GM18858 (cell line): ENCODE results near the gene VPS35L.

Source experiments
- ATAC-seq: cut with Tn5 transposase; IDR thresholded peaks from one replicate; pipeline ENCODE4 v1.9.1; 2021; ENCODE audit not compliant: unreplicated experiment

Gene VPS35L, protein sequence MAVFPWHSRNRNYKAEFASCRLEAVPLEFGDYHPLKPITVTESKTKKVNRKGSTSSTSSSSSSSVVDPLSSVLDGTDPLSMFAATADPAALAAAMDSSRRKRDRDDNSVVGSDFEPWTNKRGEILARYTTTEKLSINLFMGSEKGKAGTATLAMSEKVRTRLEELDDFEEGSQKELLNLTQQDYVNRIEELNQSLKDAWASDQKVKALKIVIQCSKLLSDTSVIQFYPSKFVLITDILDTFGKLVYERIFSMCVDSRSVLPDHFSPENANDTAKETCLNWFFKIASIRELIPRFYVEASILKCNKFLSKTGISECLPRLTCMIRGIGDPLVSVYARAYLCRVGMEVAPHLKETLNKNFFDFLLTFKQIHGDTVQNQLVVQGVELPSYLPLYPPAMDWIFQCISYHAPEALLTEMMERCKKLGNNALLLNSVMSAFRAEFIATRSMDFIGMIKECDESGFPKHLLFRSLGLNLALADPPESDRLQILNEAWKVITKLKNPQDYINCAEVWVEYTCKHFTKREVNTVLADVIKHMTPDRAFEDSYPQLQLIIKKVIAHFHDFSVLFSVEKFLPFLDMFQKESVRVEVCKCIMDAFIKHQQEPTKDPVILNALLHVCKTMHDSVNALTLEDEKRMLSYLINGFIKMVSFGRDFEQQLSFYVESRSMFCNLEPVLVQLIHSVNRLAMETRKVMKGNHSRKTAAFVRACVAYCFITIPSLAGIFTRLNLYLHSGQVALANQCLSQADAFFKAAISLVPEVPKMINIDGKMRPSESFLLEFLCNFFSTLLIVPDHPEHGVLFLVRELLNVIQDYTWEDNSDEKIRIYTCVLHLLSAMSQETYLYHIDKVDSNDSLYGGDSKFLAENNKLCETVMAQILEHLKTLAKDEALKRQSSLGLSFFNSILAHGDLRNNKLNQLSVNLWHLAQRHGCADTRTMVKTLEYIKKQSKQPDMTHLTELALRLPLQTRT

DNA sequence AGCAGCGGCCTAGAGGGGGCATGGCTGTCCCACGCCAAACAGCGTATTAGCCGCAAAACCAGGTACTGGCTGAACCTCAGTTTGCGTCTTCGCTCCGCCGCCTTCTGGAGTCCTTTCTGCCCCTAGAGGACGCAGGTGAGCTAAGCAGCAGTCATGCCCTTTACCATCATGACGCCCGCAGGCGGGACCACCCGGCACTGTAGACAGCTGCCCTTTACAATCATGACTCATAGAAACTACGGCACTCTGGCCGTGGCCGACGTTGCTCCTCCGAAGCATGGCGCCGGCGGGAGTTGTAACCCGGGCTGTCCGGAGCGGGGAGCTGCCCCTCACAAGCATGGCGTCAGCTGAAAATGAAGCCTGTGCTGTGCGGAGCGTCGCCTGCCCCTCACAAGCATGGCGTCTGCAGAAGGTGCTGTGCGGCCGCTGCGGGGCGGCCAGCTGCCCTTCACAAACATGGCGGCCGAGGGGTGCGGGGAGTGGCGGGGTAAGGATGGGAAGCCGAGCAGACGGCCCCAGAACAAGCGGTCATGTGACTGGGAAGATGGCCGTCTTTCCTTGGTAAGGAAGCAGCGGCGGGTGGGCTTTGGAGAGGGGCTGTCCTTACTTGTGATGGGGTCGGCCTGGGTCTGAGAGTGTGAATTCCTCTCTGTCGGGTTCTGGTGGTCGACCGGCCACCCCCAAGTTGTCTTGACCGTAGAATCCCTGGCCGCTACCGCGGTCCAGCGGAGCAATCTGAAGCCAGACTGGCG is at the start of gene VPS35L:
VPS35L (plus strand) TSS at position 518 of the 752 bp plus-strand sequence; CDS start at position 545, 27 bp downstream.
- peak; percentile 88 for ATAC-seq

DNA sequence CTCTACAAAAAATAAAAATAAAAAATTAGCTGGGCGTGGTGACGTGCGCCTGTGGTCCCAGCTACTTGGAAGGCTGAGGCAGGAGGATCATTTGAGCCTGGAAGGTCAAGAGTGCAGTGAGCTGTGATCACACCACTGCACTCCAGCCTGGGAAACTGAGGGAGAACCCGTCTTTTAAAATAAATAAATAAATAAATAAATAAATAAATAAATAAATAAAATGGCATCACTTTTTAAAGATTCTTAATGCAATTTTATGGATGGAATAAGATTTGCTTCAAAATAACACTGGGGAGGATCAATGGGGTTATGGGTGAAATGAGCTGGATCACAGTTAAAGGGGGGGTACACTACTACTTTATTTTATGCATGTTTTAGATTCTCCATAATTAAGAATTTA is 48.5 kb upstream of the VPS35L start:
- ATAC-seq: no peak

DNA sequence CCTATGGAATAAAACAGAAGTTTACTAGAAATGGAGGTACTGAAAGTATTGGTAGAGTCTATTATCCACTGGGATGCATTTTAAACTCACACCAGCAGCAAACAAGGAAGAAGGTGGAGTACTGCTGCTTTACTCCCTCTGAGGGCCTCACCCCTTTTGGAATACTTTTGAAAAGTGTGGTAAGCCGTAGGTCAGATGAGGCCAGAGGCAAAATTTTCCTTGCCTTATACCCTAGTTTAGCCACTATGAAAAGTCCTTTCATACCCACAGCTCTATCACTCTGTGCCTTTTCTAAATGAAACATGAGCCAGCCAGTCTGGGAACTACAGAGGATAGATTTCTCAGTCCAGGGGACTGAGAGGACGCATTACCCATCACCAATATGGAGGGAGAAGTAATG is 47.6 kb upstream of the VPS35L start:
- no peak for ATAC-seq

DNA sequence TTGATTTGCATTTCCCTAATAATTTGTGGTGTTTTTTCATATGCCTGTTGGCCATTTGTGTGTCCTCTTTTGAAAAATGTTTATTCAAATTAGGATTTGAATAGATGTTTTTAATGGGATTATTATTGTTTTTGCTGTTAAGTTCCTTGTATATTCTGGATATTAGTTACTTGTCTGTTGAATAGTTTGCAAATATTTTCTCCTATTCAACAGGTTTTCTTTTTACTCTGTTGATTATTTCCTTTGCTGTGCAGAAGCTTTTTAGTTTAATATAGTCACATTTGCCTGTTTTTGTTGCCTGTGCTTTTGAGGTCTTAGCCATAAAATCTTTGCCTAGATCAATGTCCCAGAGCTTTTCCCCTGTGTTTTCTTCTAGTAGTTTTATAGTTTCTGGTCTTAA is 43.2 kb upstream of the VPS35L start:
- no peak for ATAC-seq

DNA sequence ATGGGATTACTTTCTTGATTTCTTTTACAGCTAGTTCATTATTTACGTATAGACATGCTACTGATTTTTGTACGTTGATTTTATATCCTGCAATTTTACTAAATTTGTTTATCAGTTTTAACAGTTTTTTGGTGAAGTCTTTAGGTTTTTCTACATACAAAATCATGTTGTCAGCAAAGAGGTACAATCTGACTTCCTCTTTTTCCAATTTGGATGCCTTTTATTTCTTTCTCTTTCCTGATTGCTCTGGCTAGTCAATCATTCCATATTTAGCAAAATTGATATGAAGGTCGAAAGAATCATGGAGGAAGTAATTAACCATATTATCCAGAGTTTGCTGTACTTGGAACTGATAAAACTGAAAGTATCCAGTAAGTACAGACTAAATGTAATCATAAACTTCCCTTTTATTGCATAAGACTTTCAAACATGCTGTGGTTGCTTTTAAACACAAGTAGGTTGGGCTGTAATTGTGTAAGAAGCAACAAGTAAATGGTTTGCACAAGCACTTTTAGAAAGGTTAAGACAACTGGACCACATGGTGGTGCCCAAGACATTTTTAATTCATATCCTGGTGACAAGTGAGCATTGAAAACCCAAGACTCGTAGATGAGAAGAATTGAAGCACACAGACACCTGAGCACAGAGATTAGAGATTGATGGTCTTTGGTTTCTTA is 42.0 kb upstream of the VPS35L start:
- ATAC-seq: no peak

DNA sequence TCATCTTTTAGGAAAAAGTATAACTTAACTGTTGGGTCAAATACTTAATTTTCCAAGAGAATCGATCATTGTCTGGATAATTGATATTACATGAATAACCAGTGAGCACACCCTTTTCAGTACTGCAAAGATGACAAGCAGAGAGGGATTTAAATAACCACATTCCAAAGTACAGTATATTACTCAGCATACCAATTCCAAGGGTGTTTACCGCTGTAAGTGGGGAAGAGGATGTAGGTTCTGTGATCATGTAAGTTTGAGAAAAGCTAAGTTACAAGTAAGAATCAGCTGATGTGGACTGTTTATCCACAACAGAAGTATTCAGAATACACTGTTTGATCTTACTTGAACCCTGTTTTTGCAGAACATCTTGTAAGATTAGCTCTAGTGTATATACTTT is 39.7 kb upstream of the VPS35L start:
- ATAC-seq: no peak

DNA sequence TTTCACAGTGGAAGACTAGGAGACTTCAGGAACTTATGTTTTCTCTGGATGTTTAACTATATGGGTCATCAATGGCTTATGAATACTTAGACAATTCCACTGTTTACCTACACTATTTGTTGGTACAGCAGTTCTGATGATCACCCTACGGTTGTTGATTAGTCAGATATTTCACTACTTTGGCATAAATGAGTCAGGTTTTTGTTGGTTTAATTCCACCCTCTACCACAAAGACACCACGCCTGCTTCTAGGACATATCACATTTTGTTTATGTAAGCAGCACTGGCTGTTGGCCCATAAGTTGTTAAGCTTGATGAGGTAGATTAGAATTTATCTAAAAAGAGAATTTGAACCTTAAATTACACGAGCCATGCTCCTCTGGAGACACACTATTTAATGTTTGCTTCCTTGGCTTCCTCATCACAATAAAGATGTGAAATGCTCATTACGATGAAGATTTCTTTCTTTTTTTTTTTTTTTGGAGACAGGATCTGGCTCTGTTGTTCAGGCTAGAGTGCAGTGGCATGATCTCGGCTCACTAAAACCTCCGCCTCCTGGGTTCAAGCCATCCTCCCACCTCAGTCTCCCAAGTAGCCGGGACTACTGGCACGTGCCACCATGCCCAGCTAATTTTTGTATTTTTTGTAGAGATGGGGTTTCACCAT is 37.9 kb upstream of the VPS35L start:
- ATAC-seq: no peak

DNA sequence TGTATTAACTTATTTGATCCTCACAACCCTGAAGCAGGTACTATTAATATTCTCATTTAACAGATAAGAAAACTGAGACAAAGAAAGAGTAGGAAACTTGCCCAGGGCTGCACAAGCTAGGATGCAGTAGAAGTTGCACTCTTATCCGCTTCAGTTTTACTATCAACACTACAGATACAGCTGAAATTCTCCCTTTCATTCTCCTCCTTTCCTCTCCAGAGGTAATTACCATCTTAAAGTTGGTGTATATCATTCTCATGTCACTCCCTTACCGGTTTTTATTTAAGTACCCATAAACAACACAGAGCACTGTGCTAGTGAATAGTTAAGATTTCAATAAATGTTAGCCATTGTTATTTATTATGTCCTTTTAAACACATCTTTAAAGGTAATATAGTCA is 37.1 kb upstream of the VPS35L start:
- no peak for ATAC-seq

DNA sequence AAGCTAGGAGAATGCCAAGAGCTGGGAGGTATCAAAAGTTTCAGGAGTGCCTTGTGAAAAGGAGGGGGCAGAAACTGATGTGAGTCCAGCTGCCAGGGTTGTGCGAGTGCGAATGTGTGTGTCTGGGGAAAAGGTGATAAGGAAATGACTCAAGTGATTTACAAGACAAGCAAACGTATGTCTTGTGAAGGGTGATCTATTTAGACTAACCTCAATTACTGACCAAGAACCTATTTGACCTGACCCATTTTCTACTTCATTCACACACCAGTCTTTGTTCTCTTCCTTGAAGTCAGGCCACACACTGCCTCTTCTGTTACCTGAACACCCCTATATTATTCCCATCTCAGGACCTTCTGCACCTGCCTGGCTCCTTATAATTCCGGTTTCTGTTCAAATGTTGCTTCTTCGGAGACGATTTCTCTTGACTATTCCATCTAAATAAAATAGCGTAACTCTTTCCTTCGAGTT is 34.6 kb upstream of the VPS35L start:
- ATAC-seq: no peak

DNA sequence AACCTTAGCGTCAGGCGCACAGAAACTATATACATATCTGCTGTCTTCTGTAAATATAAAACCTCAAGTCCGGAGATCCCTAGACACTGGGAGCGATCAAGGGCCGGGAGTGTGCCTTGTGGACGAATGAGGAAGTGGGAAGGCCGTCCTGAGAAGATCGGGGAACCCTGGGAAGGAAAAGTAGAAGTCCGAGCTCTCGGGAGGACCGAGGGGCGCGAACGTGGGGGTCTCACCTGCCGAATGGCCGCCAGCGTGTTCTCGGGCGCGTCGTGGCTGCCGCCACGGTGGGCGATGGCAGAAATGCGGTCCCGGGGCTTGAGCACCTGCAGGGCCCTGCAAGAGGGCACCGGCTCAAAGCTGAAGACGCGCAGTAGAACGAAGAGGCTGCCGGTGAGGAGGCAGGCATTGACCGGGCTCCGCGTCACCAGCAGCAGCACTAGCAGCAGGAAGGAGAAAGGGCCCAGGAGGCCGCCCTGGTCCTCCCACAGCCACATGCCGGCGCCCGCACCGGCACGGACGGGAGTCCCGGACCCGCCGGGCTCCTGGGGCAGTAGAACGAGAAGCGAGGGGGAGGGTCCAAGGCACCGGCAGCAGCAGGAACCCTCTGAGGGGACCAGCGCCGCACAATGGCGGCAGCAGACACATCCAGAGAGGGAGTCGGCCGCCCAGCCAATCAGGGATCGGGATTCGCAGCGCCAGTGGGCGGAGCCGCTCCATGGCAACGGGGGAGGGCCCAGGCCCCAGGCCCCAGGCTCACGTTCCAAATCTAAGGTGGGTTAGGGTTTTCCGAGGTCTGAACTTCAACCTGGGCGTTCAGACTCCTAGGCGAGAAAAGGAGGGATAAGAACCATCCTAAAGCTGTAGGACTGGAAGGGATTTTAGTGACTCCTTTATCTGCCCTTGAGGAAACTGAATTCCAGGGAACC is 33.8 kb upstream of the VPS35L start, which contains the start of gene GDE1:
GDE1 (minus strand) TSS at position 628 of the 926 bp plus-strand sequence; CDS start at position 494, 134 bp downstream.
- peak; percentile 68 for ATAC-seq

DNA sequence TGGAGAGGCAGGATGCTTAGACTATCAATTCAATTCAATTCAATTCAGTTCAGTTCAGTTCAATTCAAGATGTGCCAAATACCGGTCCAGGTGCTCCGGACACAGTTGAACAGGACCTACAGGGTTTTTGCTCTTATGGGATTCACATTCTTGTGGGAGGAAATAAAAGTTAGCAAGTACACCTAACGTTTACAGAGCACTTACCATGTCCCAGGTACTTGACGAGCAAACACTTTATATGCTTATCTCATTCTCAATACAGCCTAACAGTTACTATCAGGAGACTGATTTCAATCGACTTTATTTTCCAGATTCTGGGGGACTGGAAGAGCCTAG is 33.1 kb upstream of the VPS35L start:
- no peak for ATAC-seq

DNA sequence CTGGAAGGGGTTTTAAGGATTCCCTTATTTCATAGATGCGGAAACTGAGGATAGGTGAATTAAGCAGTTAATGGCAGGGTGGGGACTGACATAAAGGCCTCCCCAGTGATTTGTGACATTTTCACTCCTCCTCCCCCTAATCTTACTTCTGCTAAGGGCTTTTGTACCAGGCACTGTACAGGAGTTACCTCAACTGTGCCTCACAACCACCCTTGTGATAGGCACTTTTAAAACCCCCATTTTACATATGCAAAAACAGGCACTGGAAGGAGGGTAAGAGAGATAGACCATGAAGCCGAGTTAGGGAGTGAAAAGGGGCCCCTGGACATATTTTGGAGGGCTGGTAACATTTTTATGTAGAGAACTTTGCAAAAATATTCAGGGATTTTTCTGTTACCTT is 32.7 kb upstream of the VPS35L start:
- ATAC-seq: no peak

DNA sequence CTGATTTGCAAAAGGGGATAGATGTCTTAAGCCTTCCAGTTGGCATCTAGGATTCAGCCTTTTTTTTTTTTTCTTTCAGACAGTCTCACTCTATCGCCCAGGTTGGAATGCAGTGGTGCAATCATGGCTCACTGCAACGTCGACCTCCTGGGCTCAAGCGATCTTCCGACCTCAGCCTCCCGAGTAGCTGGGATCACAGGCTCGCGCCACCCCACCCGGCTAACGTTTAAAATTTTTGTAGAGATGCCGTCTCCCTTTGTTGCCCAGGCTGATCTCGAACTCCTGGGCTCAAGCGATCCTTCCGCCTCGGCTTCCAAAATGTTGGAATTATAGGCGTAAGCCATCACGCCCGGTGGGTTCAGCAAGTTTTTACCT is 32.3 kb upstream of the VPS35L start:
- ATAC-seq: no peak

DNA sequence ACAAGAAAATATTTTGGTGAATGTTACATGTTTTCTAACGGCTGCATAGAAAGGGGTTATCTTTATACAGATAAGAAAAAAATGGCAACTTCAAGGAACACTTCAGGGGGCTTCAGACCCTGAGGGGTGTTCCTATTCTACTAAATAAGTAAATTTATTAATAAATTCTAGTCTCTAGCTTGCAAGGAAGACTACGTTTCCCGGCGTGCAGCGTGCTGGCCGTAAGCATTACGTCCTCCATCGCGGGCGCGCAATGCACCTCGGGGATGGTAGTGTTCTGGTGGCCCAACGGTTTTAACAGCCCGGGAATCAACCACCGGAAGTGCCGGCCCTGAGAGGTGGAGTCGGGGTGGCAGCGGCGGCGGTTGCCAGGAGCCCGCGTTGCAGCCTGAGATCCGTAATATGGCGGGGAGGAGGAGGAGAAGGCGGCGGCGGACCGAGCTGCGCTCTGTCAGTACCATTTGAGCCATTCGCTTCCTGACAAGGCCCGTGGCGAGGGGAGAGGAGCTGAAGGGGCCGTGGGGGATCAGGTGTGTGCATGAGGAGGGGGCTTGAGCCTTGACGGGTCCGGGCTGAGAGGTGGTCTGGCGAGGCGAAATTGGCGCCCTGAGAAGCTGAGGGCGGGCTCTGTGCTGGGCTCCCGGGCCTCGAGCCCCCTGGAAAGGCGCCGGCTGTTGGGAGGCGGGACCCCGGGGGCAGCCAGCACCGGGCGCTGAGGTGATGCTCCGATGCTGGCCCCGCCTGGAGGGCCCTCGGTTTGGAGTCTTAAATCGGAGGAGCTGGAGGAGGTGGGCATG is 31.7 kb upstream of the VPS35L start, which contains the start of gene CCP110:
CCP110 (plus strand) TSS at position 384 of the 797 bp plus-strand sequence. CDS start 3,940 bp downstream, outside the sequence.
- peak; percentile 52 for ATAC-seq

DNA sequence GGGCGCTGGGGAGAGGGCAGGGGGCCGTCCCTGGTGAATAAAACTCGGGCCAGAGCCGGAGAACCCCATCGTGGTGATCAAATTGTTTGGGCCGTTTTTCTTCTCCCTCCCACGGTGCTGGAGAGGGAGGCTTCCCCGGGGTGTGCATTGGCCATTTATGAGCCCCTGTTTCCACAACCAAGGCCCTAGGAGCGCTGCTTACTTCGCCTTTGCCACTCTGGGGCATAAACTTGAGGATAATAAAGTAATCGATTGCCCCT is 31.2 kb upstream of the VPS35L start:
- ATAC-seq: no peak

DNA sequence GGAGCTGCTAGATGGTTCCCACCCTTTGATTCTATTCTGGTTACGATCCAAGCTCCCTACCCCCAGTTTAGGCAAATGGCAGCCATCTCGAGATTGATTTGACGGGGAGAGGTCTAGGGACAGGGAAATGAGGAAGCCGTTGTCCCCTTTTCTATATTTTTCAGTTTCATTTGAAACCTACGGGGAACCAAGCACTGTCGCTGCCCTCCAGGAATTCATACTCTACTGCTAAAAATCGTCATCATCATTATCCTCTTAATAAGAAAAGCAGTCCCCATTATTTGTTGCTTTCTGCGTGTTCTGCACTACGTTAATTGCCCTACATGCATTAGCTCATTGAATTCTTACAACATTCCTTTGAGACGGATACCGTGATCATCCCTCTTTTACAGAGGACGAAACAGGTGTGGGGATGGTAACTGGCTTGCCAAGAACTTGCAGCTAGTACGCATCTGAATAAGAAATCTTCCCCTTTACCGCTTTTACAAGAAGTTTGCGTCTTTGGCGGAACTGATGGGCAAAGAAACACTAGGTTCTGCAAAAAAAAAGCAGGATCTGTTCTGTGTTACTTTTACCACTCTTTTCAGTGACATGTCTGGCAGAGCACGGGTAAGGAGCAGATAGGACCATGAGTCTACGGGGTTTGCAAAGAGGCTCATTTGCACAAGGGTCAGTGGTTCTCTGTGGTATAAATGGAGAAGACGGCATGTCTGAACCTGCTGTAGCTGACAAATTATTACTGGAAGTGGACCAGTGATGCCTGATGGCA is 30.7 kb upstream of the VPS35L start:
- ATAC-seq: no peak

DNA sequence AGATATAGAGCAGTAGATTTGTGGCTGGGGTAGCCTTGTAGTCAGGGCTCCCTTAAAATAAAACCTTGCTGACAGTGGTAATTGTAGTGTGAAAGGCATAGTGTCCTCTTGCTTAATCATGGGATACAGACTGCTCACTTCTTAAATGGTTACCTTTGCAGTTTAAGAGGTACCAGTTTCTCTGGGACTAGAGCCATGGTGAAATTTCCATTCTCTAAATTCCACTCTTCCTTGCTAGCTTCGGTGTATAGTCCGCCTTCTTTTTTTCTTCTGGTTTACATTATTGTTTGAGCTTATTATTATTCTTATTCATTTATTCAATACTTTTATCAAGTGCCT is 30.1 kb upstream of the VPS35L start:
- no peak for ATAC-seq

DNA sequence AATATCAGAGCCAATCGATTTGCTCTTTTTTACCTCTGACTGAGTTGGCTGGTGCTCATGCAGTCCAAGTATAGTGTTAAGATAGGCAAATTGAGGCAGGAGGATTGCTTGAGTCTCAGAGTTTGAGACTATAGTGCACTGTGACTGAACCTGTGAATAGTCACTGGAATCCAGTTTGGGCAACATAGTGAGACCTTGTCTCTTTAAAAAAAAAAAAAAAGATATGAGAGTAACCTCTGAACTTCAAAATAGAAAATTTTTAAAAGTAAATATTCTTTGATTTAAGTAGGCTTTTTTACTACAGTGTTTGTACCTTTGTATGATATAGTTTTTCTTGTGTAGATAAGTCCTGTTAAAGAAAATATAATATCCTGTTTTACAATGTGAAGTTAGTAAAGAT is 28.3 kb upstream of the VPS35L start:
- no peak for ATAC-seq
